HG03521 (cell line): Measurements from ENCODE around the gene CSF3.

ENCODE experiments used
- ATAC-seq: cut with Tn5 transposase; IDR thresholded peaks from one replicate; pipeline ENCODE4 v1.9.1; 2021; ENCODE audit warnings: mild to moderate bottlenecking, moderate library complexity; ENCODE audit not compliant: unreplicated experiment

CSF3 gene

GRCh38 chr17:40059729-40060475 lies 44.7 kb downstream of the CSF3 start:
- no peak for ATAC-seq

GRCh38 chr17:40060887-40061608 lies 45.8 kb downstream of the CSF3 start:
- ATAC-seq: no peak

- ATAC-seq: no peak
Observed at GRCh38 chr17:40061609-40062038, 46.4 kb downstream of the CSF3 start.

- peak; percentile 61 for ATAC-seq
Observed at GRCh38 chr17:40062329-40063186, 47.3 kb downstream of the CSF3 start, which contains the start of gene THRA. TSS of gene THRA (plus strand) at chr17:40062965. CDS start at chr17:40074489, 11,524 bp downstream.

- peak; percentile 31 for ATAC-seq
Observed at GRCh38 chr17:40063187-40063771, 48.0 kb downstream of the CSF3 start.

- ATAC-seq: no peak
Observed at GRCh38 chr17:40063901-40064531, 48.8 kb downstream of the CSF3 start.

- no peak for ATAC-seq
Observed at GRCh38 chr17:40064971-40065768, 49.9 kb downstream of the CSF3 start.

- no peak for ATAC-seq
Observed at GRCh38 chr17:40065769-40066510, 50.7 kb downstream of the CSF3 start.
